ENCODE results near the gene SETD7. TPM values are rescaled to one million over a fixed set of nuclear protein-coding genes. Genes with fewer than 3 reads are reported as not detected.

SETD7 gene
- total and polyA plus RNA-seq, 2 donors (not counting 3 experiments of a cell fraction or from before 2014, with no cell fraction given): 18.8 to 39.9 TPM

DNA sequence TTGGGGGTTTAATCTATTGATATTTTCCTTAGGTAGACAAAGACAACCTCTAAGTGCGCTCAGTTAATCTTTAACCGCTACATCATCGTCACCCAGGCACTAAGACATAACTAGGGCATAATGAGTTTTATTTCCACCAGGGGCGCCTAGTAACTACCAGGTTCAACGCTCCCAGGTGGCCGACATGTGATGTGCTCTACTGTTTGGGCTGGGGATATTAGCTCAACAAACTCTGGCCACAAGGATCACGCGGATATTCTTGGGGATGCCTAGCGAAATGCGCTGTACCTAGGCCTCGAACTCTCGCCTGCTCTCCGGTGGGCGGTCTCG is 103.0 kb downstream of the SETD7 start:
- FAIRE-seq (no peak), DNase-seq (ENCODE audit: low read depth, low spot score) (no peak)
- no peak for TF ChIP-seq JUN (IDR thresholded peaks at IDR 0.05; ENCODE audit: borderline replicate concordance, insufficient read depth, insufficient read length, low read depth)
- TF ChIP-seq, protein P1, sequence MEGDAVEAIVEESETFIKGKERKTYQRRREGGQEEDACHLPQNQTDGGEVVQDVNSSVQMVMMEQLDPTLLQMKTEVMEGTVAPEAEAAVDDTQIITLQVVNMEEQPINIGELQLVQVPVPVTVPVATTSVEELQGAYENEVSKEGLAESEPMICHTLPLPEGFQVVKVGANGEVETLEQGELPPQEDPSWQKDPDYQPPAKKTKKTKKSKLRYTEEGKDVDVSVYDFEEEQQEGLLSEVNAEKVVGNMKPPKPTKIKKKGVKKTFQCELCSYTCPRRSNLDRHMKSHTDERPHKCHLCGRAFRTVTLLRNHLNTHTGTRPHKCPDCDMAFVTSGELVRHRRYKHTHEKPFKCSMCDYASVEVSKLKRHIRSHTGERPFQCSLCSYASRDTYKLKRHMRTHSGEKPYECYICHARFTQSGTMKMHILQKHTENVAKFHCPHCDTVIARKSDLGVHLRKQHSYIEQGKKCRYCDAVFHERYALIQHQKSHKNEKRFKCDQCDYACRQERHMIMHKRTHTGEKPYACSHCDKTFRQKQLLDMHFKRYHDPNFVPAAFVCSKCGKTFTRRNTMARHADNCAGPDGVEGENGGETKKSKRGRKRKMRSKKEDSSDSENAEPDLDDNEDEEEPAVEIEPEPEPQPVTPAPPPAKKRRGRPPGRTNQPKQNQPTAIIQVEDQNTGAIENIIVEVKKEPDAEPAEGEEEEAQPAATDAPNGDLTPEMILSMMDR (IDR thresholded peaks at IDR 0.05; ENCODE audit: extremely low read depth in 1 of 2, insufficient read depth in 1 of 2, low read depth in 1 of 2, low read length in 2 of 2): peak; percentile 16 to 37
- H3K9ac ChIP-seq (replicated peaks; ENCODE audit: extremely low read depth, insufficient read depth, low read length): peak overlapping the region; percentile 96
- intact Hi-C loops (cut with micrococcal nuclease) (loop anchor here (1.0 kb wide), 4 partner anchors 34 to 370 kb away; partner anchors contain the start of genes NAA15 and SETD7), dilution Hi-C loops (cut with MboI; ENCODE audit: extremely low pct_ligation_motif_present, low sequenced_read_pairs) (no loop called here)
- H3K27ac ChIP-seq (ENCODE audit: insufficient read depth, low read depth, low read length): peak overlapping the region; percentile 89
- TSS peak; percentile 61 for BruUV-seq (replicated peaks)
- CTCF ChIA-PET: interaction anchor here (0.8 to 3.8 kb wide), 13 partner anchors 9 to 423 kb away, joined by 3 to 31 read pairs (median 5); no protein-coding TSS in a partner anchor
- POLR2A ChIA-PET: interaction anchor here (0.6 to 3.0 kb wide), 4 partner anchors 26 to 39 kb away, joined by 3 to 23 read pairs (median 6); no protein-coding TSS in a partner anchor
- H3K4me1 ChIP-seq (ENCODE audit: control insufficient read depth, extremely low read depth, insufficient read depth, low read length): peaks cover 40% of the 10 kb centered on the region
- no peaks in the 10 kb centered on the region for H3K9me1 ChIP-seq (replicated peaks; ENCODE audit: control insufficient read depth, extremely low read depth, insufficient read depth, low read length)
- H3K9me3 ChIP-seq (replicated peaks; ENCODE audit: control insufficient read depth, insufficient read depth, low read length): no peaks in the 10 kb centered on the region
- peak overlapping the region; percentile 91 to 99 (median 97) for H3K4me3 ChIP-seq (replicated peaks in 1 of 3; ENCODE audit: insufficient read depth in 1 of 3, low read depth in 1 of 3, low read length in 3 of 3)
- H4K20me1 ChIP-seq (replicated peaks; ENCODE audit: control insufficient read depth, extremely low read depth, insufficient read depth, low read length): no peaks in the 10 kb centered on the region
- H3K4me2 ChIP-seq (ENCODE audit: insufficient read depth, low read length): peak overlapping the region; percentile 80
- H3K27me3 ChIP-seq (ENCODE audit: control insufficient read depth in 2 of 2, insufficient read depth in 2 of 2, low read length in 2 of 2): no peaks in the 10 kb centered on the region
- H3K36me3 ChIP-seq (ENCODE audit: control insufficient read depth in 2 of 2, extremely low read depth in 1 of 2, insufficient read depth in 2 of 2, low read length in 2 of 2): no peaks in the 10 kb centered on the region
- peak overlapping the region; percentile 85 for H2AFZ ChIP-seq (ENCODE audit: low read depth, low read length)
- peaks cover 43% of the 10 kb centered on the region for H3K79me2 ChIP-seq (ENCODE audit: control insufficient read depth, insufficient read depth, low read length)

DNA sequence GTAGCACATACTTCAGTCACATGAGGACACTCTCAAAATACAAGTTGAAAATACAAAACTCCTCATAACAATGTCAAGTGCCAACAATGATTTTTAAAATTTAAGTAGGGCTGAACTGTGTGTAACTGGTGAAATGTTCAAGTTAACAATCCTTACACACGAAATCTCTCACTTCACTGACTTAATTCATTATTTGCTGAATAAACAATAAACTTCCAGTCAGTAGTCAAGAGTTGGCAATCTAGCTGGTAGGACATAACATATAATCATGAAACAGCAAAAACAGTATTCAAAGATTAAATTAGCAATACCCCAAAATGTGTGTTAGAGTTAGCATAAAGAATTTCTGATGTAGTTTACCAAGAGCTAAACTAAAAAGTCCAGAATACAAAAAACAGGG is 104.0 kb downstream of the SETD7 start:
- FAIRE-seq (no peak), DNase-seq (ENCODE audit: low read depth, low spot score) (peak; percentile 10)
- TF ChIP-seq POLR2AphosphoS5 (IDR thresholded peaks at IDR 0.05; ENCODE audit: insufficient read depth, low read depth, low read length): no peak
- TF ChIP-seq, protein P1 (IDR thresholded peaks at IDR 0.05; ENCODE audit: extremely low read depth in 1 of 2, insufficient read depth in 1 of 2, low read depth in 1 of 2, low read length in 2 of 2): no peak
- no peak for TF ChIP-seq EZH2 (IDR thresholded peaks at IDR 0.05; ENCODE audit: borderline replicate concordance, low read depth, low read length, severe bottlenecking)
- TF ChIP-seq POLR2A (IDR thresholded peaks at IDR 0.05; ENCODE audit: low read depth, low read length): no peak
- TF ChIP-seq GATA2 (IDR thresholded peaks at IDR 0.05; ENCODE audit: insufficient read depth, insufficient read length, low read depth, low read length): no peak
- TF ChIP-seq JUN (IDR thresholded peaks at IDR 0.05; ENCODE audit: borderline replicate concordance, insufficient read depth, insufficient read length, low read depth): no peak
- TF ChIP-seq, protein P2, sequence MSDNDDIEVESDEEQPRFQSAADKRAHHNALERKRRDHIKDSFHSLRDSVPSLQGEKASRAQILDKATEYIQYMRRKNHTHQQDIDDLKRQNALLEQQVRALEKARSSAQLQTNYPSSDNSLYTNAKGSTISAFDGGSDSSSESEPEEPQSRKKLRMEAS (IDR thresholded peaks at IDR 0.05; ENCODE audit: insufficient read depth, insufficient read length): no peak
- no peak for TF ChIP-seq MYC (IDR thresholded peaks at IDR 0.05; ENCODE audit: low read depth, low read length)
- no peak for TF ChIP-seq FOS (IDR thresholded peaks at IDR 0.05; ENCODE audit: borderline replicate concordance, insufficient read depth, low read length)
- Histone ChIP-seq H3K9ac (replicated peaks; ENCODE audit: extremely low read depth, insufficient read depth, low read length) (peak overlapping the region; percentile 96), H3K9me1 (replicated peaks; ENCODE audit: control insufficient read depth, extremely low read depth, insufficient read depth, low read length) (no peaks in the 10 kb centered on the region), H4K20me1 (replicated peaks; ENCODE audit: control insufficient read depth, extremely low read depth, insufficient read depth, low read length) (no peaks in the 10 kb centered on the region), H2AFZ (ENCODE audit: low read depth, low read length) (no peak overlapping the region), H3K4me1 (ENCODE audit: control insufficient read depth, extremely low read depth, insufficient read depth, low read length) (peaks cover 30% of the 10 kb centered on the region), H3K36me3 (ENCODE audit: control insufficient read depth in 2 of 2, extremely low read depth in 1 of 2, insufficient read depth in 2 of 2, low read length in 2 of 2) (no peaks in the 10 kb centered on the region), H3K27me3 (ENCODE audit: control insufficient read depth in 2 of 2, insufficient read depth in 2 of 2, low read length in 2 of 2) (no peaks in the 10 kb centered on the region), H3K9me3 (replicated peaks; ENCODE audit: control insufficient read depth, insufficient read depth, low read length) (no peaks in the 10 kb centered on the region), H3K79me2 (ENCODE audit: control insufficient read depth, insufficient read depth, low read length) (peaks cover 34% of the 10 kb centered on the region), H3K27ac (ENCODE audit: insufficient read depth, low read depth, low read length) (peak overlapping the region; percentile 89), H3K4me3 (replicated peaks in 1 of 3; ENCODE audit: insufficient read depth in 1 of 3, low read depth in 1 of 3, low read length in 3 of 3) (peak overlapping the region in 1 of 3 experiments; percentile 99), H3K4me2 (ENCODE audit: insufficient read depth, low read length) (peak overlapping the region; percentile 80)
- ChIA-PET POLR2A (interaction anchor here (3.0 kb wide), 1 partner anchor 33 kb away, joined by 23 read pairs; no protein-coding TSS in a partner anchor), CTCF (interaction anchor here (0.7 to 3.8 kb wide), 5 partner anchors 26 to 46 kb away, joined by 3 to 31 read pairs (median 6); no protein-coding TSS in a partner anchor)
- no TSS peak for BruUV-seq (replicated peaks)
- dilution Hi-C loops (cut with MboI; ENCODE audit: extremely low pct_ligation_motif_present, low sequenced_read_pairs) (no loop called here), intact Hi-C loops (cut with micrococcal nuclease) (no loop called here)

Data from endothelial cell of umbilical vein (primary cell).